ENCODE measurements around the gene RPS6KA2.

Gene RPS6KA2

GRCh38 chr6:166382500-166382932 lies 244.5 kb downstream of the RPS6KA2 start:
- TF ChIP-seq CTCF (conservative IDR thresholded peaks at IDR 0.05): no peak
- TF ChIP-seq ZFX (IDR thresholded peaks at IDR 0.05): no peak

GRCh38 chr6:166381733-166382499 lies 245.1 kb downstream of the RPS6KA2 start:
- TF ChIP-seq CTCF (conservative IDR thresholded peaks at IDR 0.05) (peak; percentile 90), ZFX (IDR thresholded peaks at IDR 0.05) (no peak)

More at GRCh38 chr6:166382500-166382932, 244.5 kb downstream of the RPS6KA2 start:
- H3K27ac ChIP-seq: peak overlapping the region; percentile 92

DNA sequence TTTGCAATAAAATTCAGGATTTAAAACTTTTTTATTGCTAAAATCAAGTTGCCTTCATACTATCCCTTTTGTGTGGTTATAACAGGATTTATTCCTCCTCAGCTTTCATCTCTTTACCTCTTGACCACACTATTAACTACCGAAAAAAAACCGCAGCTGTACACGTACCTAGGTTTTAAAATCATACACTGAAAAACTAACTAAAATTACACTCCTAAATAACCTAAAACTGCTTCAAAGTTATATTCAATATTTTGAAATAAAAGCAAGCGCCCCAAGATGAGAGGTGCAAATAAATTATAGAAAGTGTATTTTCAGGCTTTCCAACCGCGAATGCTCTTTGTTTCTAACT lies 245.7 kb downstream of the RPS6KA2 start:
- peak overlapping the region; percentile 92 for H3K27ac ChIP-seq
- TF ChIP-seq ZFX (IDR thresholded peaks at IDR 0.05): no peak
- TF ChIP-seq CTCF (conservative IDR thresholded peaks at IDR 0.05): no peak

More at GRCh38 chr6:166381733-166382499, 245.1 kb downstream of the RPS6KA2 start:
- peak overlapping the region; percentile 92 for H3K27ac ChIP-seq

GRCh38 chr6:166379800-166380199 lies 247.3 kb downstream of the RPS6KA2 start:
- TF ChIP-seq ZFX (IDR thresholded peaks at IDR 0.05) (no peak), CTCF (conservative IDR thresholded peaks at IDR 0.05) (no peak)
- no peak overlapping the region for H3K27ac ChIP-seq

- no peak overlapping the region for H3K27ac ChIP-seq
- no peak for TF ChIP-seq ZFX (IDR thresholded peaks at IDR 0.05)
- TF ChIP-seq CTCF (conservative IDR thresholded peaks at IDR 0.05): no peak
Observed at GRCh38 chr6:166379103-166379586, 247.9 kb downstream of the RPS6KA2 start.

GRCh38 chr6:166377721-166378120 lies 249.3 kb downstream of the RPS6KA2 start:
- H3K27ac ChIP-seq: no peak overlapping the region
- TF ChIP-seq ZFX (IDR thresholded peaks at IDR 0.05) (no peak), CTCF (conservative IDR thresholded peaks at IDR 0.05) (no peak)

DNA sequence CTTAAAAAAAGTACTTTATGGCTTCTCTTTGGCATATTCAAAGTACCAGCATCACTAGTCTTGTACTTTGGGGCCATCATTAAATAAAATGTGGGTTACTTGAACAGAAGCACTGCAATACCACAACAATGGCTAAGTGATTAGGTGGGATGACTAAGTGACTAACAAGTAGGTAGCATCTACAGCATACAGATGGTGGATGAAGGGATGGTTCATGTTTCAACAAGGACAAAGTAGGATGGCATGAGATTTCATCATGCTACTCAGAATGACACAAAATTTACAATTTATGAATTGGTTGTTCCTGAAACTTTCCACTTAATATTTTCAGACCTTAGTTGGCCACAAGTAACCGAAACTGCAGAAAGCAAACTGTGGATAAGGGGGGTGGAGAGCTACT lies 252.0 kb downstream of the RPS6KA2 start:
- TF ChIP-seq CTCF (conservative IDR thresholded peaks at IDR 0.05) (no peak), ZFX (IDR thresholded peaks at IDR 0.05) (no peak)
- no peak overlapping the region for H3K27ac ChIP-seq

All from C4-2B (cell line).